Femur (tissue), 1 donor: ENCODE results near the gene OVCH2.
"Not testable (repeated sequence)": the region's sequence is repeated elsewhere in the genome, so short reads cannot be mapped to it uniquely, and the experiment has no call there.

ENCODE experiments used
- DNase-seq: peaks from one replicate; pipeline ENCODE4 v3.0.0-alpha.2; 2017

Gene OVCH2

DNA sequence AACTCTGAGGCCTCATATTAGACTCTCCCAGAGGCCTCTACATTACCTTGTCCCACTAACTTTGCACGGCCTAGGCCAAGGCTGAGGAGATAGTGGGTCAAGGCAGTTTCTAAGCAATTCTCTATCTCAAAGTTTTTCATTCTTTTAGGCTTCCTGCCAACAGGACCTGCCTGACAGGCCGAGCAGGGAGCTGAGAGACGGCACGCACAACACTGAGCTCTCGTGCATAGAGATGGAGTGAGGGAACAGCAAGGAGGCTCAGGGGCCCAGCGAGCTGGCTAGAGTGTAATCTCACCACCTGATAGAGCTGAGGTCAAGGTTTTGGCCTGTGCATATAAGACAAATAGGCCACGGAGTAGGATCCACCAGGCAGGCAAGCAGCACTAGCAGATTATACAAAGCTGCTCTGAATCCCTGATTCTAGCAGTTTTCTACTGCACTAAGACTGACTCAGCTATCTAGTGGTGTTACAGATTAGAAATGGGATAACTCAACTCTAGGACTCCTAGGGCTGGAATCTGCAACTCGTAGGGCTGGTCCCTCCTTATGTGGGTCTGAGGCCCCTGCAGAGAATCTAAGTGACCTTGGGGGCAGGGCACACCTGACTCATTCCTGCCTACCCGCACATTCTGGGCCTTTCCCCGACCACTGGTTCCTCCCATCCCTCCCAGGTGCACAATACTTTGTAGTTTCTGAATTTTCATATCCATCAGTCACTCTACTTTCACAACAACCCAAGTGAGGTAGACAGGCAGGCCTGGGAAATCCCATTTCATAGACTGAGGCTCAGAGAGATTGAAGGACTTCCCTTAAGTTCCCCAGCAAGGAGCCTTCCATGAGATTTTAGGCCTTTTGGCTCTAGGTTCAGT is 34.7 kb downstream of the OVCH2 start:
- no peak for DNase-seq

DNA sequence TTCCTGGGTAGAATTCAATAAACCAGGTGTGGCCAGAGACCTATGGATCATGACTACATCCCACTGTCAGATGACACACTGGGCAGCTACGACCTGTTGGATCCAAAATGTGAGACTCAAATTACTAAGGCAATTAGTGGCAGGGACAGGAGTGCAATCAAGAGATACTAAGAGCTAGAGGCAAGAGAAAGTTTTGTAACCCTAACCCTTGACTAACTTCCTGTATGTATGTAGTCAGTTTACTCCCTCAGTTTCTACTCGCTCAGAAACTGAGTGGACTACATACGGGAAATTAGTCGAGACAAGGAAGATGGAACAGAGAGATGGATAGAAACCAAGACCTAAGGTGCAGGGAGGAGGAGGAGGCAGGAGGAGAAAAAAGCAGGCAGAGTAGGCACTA is 35.6 kb downstream of the OVCH2 start:
- DNase-seq = no peak

DNA sequence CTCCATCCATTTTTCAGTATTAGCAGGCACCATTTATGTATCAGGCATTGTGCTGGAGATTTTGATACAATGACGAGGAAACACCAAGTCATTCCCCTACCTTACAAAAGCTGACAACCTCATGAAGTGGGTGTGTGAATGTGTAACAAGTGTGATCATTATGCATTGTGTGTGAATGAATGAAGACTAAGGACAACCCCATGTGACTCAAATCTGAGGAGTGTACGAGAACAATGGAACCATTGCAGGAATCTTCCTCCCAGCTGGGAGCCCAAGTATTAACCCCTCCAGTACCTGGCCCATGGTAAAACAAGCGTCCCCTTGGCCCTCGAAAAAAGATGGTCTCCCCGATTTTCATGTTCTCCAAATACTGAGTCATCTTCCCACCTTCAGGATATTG is 37.4 kb downstream of the OVCH2 start:
- DNase-seq = no peak

DNA sequence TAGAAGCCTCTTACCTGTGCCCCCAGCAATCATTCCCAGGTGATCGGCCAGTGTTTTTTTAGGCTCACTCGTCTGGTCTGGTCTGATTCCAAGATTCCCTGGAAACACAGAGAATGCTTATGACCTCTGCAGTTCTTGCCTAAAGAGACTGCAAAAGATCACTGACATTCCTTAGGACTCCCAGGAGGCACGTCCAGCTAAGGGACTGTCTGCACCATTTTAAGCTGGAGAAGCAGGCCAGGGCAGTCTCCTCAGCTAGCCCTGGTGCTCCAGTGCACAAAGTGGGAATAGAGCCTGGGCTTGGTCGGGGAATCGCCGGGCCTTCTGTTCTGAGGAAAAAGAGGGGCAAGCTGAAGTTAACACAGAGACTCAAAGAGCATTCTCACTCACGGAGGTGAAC is 37.8 kb downstream of the OVCH2 start:
- DNase-seq = no peak

DNA sequence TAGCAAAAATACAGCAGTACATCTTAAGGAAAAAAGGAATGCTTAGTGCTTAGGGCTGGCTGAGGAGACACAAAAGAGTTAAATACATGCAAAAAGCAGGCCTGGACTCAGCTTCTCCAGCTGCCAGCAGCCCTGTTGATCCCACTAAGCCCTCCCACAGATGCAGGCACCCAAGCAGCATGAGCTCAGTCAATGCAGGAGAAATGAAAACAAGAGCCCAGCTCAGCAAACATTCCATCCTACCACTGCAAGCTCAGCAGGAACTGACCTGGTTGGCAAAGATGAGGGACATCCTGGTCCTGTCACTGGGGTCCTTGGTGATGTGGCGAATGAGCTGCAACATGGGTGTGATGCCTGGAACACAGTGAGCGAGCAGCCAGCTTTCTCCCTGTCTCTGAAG is 38.8 kb downstream of the OVCH2 start:
- no peak for DNase-seq

DNA sequence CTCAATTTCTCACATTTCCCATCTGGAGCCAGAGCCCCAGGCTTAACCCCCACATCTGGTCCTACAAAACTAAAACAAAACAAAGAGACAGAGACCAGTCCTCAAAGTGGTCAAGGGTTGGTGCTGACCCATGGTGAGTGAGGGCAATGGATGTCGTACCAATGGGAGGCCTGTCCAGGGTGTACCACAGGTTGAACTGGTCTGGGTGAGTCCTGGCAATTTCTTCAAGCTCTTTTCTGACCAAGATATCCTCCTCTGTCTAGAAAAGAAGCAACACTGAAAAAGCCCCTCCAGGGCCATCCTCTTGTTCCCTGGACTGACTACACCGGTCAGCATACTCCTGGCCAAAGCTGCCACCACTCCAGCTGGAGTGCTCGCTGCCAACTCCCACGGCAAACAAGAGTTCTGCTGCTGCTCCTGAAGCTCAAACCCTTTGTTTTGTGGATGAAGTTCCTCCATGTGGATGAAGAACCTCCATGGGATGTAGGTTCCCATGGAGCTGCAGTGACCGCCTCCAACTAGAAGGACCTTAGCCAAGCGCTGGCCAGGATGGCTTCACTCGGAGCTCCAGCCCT is 39.9 kb downstream of the OVCH2 start:
- no peak for DNase-seq

DNA sequence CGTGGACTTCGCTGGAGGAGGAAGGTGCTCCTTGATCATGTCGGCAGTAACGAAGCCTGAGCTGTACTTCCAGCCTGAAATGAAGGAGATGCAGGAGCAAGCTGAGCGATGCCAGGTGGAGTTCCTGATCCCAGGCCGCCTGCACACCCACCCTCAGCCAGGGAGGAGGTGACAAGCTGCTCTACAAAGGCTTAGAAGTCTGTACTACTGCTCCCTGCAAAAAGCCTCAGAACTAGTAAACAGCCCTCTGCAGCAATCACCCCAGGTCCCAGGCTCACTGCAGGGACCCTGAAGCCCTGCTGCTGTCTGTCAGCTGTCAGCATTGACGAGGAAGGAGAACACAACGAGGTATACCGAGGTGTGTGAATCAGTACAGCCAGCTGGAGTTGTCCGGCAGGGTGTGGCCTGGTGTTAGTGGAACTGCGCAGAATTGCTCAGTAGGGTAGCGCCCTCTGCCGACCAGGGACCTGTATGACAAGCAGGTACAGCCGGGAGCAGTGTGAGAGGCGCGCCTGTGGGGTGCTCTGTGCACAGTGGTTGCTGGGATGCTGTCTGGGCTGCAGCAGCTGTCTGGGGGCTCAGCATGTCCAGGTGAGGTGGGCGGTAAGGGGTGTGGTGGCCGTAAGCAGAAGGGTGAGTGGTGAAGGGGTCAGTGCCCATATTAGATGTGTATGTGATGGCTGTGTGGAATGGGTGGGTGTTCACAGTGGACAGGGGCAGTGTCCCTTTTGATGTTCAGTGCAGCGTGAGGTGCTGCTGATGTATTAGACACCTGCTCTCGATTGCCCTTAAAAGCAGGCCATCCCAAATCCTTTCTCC is 40.6 kb downstream of the OVCH2 start:
- DNase-seq = peak; percentile 83

DNA sequence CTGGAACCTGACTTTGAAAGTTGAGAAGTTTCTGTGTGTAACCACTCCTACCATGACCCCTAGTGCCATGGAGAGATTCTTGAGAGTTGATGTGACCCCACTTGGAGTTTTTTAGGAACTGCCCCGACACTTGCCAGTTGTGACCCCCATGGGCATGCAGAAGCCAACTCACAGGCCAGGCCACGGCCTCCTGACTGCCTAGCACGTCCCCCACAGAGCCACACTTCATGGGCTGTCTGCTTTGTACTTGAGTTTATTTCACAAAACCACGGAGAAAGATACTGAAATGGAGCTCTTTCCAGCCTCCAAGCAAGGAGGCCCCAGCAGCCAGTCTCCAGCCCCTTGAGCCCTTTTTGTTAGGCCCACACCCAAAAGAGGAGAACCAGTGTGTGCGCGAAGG is 41.4 kb downstream of the OVCH2 start:
- DNase-seq = no peak

DNA sequence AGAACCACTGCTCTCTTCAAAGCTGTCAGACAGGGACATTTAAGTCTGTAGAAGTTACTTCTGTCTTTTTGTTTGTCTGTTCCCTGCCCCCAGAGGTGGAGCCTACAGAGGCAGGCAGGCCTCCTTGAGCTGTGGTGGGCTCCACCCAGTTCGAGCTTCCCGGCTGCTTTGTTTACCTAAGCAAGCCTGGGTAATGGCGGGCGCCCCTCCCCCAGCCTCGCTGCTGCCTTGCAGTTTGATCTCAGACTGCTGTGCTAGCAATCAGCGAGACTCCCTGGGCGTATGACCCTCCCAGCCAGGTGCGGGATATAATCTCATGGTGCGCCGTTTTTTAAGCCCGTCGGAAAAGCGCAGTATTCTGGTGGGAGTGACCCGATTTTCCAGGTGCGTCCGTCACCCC is 42.7 kb downstream of the OVCH2 start:
- not testable (repeated sequence) for DNase-seq

DNA sequence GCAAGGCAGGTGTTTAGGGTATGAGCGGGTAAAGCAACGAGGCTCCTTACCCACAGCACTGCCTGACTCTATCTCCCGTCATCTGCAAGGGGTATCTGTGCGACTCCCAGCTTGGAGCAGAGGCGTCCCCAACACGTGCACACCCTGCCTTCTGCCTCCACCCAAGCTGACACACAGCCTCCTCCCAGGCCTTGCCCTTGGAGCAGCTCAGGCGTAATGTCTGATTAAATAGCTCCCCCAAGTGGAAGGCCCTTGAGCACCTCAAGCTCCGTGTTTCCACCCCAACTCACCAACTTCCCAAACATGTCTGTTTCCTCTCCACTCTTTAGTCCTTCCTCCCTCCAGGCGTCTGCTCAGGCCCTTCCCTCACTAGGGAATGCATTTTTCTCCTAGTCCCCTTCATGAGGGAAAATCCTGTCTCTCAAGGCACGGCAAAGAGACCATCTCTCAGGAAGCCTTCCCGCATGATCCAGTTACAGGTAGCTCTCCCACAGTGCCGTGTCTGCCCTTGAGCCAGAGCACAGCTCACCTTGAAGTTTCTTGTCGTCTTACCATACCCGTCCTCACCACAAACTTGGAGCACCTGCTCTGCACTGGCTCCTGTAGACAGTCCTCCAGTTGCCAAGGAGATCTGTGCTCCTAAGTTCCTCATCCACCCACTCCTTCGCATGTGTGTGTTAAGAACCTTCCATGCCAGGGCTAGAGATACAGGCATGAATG is 48.8 kb downstream of the OVCH2 start:
- peak; percentile 61 for DNase-seq

DNA sequence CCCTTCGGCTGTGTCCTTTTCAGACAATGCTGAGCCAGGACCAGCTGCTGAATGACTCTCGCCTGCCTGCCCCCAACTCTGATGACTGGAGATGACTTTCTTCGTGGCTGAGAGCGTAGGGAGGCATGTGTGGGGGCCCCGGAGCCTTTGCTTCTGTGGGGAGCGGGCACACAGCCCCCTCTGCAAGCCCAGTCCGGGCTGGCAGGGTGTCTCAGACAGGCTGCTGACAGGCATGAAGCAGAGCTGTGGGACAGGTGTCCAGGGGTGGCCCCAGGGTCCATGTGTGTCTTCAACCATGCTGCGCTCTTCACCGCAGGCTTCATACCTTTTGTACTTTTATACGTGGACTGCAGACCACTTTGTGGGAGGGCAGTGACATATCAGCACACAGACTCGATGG is 49.6 kb downstream of the OVCH2 start:
- DNase-seq = no peak

DNA sequence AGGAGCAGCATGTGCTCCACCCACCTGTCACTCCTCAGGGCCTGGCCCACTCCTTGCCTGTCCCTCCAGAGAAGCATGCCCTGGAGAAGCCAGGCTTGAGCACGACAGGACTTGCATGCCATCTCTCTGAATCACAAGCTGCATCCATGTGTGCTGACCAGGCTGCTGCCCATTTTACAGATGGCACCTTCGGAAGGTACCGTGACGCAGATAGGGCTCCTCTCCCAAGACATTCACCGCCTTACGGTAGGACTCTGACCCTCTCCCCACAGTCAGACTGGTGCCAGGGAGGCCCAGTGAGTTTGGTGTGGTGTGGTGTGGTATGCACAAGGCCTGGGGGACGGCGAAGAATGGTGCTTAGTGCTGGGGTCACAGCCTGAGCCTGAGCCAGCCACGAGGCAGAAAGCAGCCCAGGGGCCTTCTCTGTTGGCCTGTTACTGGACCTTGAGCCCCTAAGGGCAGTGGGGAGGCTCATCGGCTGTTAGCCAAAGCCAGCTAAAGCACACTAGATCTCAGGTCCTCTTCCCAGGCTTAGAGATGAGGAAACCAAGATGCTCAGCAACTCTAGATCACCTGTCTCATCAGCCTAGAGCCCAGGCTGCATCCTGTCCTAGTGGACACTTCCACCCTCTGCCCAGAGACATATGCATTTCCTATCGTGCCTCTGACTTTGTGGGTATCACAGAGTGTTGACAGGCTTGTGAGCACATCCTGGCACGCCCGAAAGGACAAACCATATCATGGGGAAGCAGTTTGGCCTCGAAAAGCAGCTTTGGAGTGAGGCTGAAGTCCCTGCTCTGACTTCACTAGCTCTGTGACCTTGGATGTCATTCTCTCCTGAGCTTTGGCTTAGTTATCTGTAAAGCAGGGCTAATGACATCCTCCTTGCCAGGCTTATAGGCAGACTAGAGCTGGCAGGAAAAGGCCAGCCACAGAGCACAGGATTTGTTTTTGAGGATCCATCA is 50.7 kb downstream of the OVCH2 start:
- DNase-seq = no peak

DNA sequence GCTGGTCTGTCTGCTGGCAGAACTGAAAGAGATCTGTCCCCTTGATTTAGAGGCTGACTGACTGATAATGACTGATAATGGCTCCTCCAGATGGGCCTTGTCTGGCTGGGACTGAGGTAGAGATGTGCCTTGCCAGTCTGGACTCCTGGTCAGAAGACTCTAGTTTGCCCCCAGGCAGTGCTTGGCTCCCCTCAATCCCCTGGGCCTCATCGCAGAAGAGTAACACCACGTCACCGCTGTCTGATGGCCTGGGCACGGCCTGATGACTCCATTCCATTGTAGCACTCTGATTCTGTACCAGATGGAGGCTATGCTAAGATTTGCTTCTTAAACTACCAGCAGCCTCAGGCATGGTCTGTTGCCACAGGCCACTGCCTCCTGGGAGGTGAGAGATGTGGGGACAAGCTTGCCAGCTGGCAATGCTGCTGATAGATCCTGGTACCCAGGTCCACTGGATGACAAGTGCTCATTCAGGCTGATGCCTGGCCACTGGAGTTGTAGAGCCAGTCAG is 52.0 kb downstream of the OVCH2 start:
- DNase-seq = no peak

DNA sequence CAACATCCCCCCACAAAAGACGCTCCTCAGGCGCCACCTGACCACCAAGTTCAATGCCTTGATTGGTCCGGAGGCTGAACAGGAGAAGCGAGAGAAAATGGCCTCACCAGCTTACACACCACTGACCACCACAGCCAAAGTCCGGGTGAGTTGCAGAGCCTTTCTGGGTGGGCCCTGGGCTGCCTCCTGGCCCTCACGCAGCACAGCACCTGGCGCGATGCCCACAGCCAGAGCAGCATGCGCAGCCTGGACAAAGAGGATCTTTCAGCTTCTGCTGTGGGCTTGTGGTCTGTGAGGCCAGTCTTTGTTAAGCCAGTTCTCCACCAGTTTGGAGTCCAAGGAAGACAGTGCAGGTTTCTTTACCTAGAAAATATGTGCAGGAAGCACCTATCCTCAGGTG is 54.6 kb downstream of the OVCH2 start:
- no peak for DNase-seq

DNA sequence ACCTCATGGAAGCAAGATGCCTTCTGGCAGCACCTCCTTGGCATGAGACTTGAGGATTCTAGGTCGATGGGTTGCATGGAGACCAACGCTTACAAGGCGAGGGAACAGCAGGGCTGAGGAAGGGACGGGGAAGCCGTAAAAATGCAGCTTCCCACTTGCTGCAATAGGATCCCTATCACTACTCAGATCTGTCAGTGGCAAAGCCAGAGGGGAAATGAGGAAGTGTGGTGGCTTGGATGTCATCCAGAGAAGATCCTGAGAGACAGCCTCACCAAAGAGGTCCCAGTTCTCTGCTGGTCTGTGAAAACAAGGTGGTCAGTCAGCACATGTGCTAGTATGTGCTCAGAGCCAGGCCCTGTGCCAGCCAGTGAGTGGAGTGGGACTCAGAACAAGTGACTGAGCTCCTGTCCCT is 55.1 kb downstream of the OVCH2 start:
- no peak for DNase-seq

DNA sequence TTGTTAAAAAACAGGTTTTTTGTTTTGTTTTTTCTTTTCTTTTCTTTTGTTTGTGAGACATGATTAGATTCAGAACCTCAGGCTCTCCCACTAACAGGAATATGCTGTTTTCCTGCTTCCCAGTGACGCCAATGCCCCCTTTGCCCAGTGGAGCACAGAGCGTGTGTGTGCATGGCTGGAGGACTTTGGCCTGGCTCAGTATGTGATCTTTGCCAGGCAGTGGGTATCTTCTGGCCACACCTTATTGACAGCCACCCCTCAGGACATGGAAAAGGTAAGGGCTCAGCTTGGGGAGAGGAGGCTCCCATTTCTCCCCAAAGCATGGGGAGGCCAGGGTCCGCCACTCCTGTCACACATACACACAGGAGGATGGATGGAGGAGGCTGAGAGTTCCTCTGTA is 58.0 kb downstream of the OVCH2 start:
- DNase-seq = no peak

DNA sequence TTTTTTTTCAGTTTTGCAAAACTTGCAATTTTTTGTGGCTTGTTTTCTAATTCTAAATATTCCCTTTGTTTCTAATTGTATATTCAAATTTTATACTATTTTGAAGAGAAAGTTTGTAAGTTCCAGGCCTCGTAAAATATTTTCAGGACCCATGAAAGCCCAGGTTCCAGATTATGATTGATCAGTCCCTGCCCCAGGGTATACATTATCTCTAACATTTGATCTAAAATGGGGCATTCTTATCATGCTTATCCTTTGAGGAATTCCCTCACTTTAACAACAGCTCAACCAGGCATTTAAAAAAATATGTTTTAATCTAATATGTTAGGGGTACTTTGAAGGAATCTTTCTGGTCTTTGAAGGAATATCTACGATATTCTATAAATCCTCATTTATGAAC is 59.4 kb downstream of the OVCH2 start:
- no peak for DNase-seq

DNA sequence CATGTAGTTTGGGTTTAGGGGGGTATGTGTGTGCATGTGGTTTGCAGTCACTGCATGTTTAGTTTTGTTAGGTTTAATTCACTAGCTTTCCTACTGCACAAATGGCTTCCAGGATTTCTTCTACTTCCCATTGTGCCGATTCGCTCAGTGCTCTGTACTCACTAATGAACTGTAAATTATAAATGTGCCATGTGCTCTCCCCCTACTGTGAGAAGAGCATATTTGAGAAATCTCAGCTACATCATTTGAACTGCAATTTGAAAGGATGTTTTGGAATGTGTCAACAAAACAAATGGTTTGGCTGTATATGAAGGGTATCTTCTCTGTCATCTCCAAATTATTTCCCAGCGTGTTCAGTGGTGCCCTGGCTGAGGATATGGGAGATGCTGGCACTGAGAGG is 61.1 kb downstream of the OVCH2 start:
- no peak for DNase-seq

DNA sequence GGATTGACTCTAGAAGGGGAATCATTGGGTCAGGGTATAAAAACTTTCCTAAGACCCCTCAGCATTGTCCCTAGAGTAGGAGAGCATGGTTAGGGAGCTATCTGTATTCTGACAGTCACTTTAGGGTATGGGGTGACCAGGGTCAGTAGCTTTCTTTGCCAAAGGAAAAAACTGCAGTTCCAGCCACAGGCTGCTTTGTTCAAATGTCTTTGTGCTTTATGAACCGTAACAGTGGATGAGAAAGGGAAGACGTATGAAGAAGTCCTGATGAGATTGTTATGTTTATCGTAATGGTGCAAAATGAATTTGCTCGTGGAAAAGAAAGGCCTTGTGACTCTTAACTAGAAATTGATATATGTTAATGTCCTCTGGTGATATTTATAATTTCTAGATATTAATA is 63.0 kb downstream of the OVCH2 start:
- no peak for DNase-seq

DNA sequence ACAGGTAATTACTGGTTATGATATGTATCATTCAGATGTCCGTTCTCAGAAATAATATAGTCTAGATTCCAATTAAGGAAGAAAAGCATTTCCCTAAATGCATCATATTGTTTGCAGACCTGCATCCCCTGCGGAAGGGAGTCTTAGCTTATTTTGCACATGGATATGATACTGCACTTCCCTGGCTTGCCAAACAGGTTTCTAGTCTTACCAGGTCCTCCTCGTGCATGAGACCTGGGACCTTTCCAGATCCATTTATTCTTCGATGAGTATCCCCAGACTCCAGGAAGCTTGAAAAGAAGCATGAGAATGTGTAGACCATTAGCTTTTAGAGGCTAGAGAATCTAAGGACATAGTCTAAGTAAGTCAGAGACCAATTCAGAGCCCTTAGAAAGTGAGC is 63.5 kb downstream of the OVCH2 start:
- DNase-seq = no peak

DNA sequence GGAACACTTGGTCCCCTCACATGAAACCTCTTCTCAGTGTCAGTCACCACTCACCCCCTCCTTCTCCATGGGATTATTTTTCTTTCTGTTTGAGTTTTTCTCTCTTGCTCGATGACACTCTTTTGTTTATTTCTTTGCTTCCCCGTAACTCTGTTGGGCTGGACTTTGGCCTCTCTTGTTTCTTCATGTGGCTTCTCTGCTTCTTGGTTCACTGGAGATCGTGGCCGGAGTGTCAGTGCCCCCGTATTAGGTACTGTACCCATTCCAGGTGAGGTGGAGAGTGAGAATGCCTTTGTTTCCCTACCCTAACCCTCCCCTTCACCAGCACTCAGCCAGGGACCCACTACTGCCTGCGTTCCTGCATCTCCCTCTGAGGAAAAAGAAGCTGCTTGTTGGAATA is 65.5 kb downstream of the OVCH2 start:
- no peak for DNase-seq

DNA sequence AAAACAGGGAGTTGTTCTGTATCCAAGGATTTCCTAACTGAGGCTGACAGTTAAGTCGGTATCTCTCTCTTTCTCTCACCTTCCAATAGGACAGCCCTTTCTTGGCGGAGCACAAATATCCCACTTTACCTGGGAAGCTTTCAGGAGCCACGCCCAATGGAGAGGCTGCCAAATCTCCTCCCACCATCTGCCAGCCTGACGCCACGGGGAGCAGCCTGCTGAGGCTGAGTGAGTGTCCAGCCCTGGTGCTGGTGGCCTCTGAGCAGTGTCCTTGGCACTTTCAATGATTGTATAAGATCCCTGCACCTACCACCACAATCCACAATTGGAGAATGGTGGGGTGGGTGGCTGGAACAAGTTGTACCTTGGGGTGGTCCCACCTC is 66.6 kb downstream of the OVCH2 start:
- DNase-seq = no peak
